Right atrium auricular region (tissue), 2 donors: ENCODE measurements around the gene NMRK2. TPM values are rescaled to one million over a fixed set of nuclear protein-coding genes. Genes with fewer than 3 reads are reported as not detected.
A peak's percentile ranks its signal among the peaks of the same experiment; 100 is the strongest.
"Not testable (repeated sequence)": the region's sequence is repeated elsewhere in the genome, so short reads cannot be mapped to it uniquely, and the experiment has no call there.

Source experiments
- DNase-seq: peaks from one replicate; pipeline ENCODE4 v3.0.0-alpha.2; 2019; ENCODE audit warnings: low spot score
- H3K27ac ChIP-seq, 2 donors: fragments of 200-600 bp; sonication (generic); 1 replicate in 1 of 2; 2 replicates in 1 of 2; pipeline ENCODE4 v1.5.1; 2016 to 2019
- H3K27me3 ChIP-seq, 2 donors: fragments of 200-600 bp; sonication (generic); one replicate each; pipeline versions ENCODE4 v1.5.1 to v1.6.0; 2017 to 2019
- H3K36me3 ChIP-seq: fragments of 200-600 bp; sonication (generic); one replicate; pipeline ENCODE4 v1.5.1; 2016
- H3K4me1 ChIP-seq, 2 donors: fragments of 200-600 bp; sonication (generic); one replicate each; pipeline versions ENCODE4 v1.5.1 to v1.6.0; 2017 to 2019
- H3K4me3 ChIP-seq, 2 donors: fragments of 200-600 bp; sonication (generic); 1 replicate in 1 of 2; 2 replicates in 1 of 2; pipeline ENCODE4 v1.5.1; 2017 to 2019; ENCODE audit warnings: mild to moderate bottlenecking in 1 of 2, moderate library complexity in 1 of 2
- H3K9me3 ChIP-seq, 2 donors: fragments of 200-600 bp; sonication (generic); one replicate each; pipeline ENCODE4 v1.5.1; 2019
- total RNA-seq, 2 donors: library from RNA; depleted of rRNA; stranded (reverse); fragments of >200 nt; gene quantifications; one replicate each; pipeline ENCODE4 v1.1.0, GENCODE V29; 2016
- TF ChIP-seq, protein P1 (sequence below), 2 donors: fragments of 200-600 bp; sonication (generic); IDR thresholded peaks; one replicate each; pipeline ENCODE4 v1.5.1; 2019; ENCODE audit warnings: antibody characterized with exemption in 2 of 2

NMRK2 gene
- total RNA-seq, 2 donors from 2014 or later = 1,342 to 2,195 TPM

DNA sequence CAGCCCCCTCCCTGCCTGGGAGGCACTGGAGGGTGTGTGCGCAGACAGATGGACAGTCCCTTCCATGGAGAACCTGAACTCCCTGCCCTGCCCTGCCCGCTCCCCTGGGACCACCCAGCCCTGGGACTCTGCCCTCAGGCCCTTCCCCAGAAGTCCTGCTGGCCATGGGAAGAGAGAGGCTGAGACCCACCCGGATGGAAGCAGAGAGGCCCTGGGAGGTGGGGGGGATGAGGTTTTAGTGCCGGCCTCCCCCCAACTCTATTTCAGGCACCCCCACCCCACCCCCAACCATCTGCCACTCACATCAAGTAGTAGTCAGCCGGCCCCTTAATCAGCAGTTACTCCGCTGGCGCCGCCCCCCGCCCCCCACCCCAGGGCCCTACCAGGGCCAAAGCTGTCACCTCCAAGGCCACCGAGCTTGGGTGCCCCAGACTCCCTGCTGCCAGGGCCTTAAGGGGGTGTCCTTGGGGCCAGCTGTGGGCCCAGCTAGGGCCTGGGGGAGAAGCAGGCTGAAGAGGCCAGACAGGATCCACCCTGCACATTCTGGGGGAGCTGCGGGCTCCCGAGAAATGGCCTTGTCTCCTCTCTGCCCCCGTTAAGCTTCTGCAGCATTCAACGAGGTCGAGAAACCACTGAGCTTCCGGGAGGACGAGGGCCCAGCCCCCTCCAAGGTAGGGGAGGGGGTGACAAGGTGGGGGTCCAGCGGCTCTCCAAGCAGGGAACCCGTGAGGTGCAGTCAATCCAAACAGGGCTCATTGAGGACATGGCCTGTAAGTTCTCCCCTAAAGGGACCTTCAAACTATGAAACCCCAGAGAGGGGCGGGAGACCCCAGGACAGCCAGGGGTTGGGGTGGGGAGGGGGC is 17.4 kb downstream of the NMRK2 start:
- no peak for DNase-seq
- H3K4me3 ChIP-seq = peak overlapping the region; percentile 42 to 49
- H3K27ac ChIP-seq = peak overlapping the region; percentile 88 to 98
- H3K27me3 ChIP-seq = no peaks in the 10 kb centered on the region
- peaks cover 0 to 42% of the 10 kb centered on the region in 2 donors for H3K4me1 ChIP-seq
- no peaks in the 10 kb centered on the region for H3K9me3 ChIP-seq
- TF ChIP-seq, protein P1, sequence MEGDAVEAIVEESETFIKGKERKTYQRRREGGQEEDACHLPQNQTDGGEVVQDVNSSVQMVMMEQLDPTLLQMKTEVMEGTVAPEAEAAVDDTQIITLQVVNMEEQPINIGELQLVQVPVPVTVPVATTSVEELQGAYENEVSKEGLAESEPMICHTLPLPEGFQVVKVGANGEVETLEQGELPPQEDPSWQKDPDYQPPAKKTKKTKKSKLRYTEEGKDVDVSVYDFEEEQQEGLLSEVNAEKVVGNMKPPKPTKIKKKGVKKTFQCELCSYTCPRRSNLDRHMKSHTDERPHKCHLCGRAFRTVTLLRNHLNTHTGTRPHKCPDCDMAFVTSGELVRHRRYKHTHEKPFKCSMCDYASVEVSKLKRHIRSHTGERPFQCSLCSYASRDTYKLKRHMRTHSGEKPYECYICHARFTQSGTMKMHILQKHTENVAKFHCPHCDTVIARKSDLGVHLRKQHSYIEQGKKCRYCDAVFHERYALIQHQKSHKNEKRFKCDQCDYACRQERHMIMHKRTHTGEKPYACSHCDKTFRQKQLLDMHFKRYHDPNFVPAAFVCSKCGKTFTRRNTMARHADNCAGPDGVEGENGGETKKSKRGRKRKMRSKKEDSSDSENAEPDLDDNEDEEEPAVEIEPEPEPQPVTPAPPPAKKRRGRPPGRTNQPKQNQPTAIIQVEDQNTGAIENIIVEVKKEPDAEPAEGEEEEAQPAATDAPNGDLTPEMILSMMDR (IDR thresholded peaks at IDR 0.05) = no peak
- peaks cover 14% of the 10 kb centered on the region for H3K36me3 ChIP-seq

DNA sequence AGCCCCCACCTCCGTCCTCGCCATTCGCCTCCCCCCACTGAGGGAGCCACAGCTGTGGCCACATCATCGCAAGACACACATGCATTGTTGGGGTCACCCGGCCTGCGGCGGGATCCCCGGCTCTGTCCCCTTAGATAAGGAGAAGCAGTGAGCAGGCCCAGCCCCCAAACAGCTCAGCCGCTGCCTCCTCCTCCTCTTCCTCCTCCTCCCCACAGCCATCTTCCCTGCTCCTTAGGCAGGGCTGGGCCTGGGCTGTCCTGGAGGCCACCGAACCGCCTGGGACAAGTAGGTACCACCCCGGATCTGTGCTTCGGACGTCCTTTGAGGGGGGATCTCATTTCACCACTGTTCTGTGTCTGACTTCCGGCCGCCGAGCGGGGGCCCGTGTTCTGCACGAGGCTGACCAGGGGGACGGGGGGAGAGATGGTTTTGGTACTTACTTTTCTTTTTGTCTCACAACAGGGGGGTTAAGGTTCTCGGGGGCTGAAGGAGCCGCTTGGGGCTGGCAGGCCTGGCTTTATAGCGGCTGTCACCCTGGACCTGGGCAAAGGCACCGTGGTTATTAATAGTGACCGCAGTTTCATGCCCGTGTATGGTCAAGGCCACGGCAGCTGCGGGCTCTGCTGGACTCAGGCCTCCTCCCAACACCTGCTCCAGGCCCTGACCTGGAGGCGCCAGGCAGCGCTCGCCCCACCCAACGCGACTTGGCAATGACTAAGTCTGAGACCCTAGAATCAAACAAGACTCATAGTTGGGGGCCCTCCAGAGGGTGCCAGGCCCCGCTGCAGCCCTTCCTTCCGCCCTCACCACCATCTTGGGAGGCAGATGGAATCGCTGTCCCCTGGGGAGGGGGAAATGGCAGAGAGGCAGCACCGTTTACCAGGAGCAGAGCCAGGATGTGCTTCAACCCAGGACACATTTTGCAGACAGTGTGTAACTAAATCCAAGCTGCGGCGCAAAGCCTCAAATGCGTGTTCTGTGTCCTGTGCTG is 18.3 kb downstream of the NMRK2 start:
- Histone ChIP-seq H3K9me3 (no peaks in the 10 kb centered on the region), H3K4me1 (peaks cover 0 to 42% of the 10 kb centered on the region in 2 donors), H3K27me3 (no peaks in the 10 kb centered on the region), H3K36me3 (peaks cover 12% of the 10 kb centered on the region), H3K4me3 (peak overlapping the region; percentile 42 to 49), H3K27ac (peak overlapping the region; percentile 88 to 98)
- TF ChIP-seq, protein P1 (IDR thresholded peaks at IDR 0.05) = no peak
- DNase-seq = no peak

DNA sequence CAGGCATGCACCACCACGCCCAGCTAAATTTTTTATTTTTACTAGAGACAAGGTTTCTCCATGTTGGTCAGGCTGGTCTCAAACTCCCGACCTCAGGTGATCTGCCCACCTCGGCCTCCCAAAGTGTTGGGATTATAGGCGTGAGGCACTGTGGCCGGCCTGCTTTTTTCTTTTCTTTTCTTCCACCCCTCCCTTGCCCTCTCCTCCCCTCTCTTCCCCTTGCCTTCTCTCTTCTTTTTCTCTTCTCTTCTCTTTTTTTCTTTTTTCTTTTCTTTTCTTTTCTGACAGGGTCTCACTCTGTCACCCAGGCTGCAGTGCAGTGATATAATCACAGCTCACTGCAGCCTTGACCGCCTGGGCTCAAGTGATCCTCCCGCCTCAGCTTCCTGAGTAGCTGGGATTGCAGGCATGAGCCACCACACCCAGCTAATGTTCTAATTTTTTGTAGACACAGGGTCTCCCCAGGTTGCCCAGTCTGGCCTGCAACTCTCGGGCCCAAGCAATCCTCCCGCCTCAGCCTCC is 19.9 kb downstream of the NMRK2 start:
- H3K27me3 ChIP-seq, H3K4me3 ChIP-seq, DNase-seq, H3K9me3 ChIP-seq: not testable (repeated sequence)
- Histone ChIP-seq H3K27ac (peak overlapping the region; percentile 88 to 98), H3K36me3 (peaks cover 20% of the 10 kb centered on the region), H3K4me1 (peaks cover 0 to 42% of the 10 kb centered on the region in 2 donors)

DNA sequence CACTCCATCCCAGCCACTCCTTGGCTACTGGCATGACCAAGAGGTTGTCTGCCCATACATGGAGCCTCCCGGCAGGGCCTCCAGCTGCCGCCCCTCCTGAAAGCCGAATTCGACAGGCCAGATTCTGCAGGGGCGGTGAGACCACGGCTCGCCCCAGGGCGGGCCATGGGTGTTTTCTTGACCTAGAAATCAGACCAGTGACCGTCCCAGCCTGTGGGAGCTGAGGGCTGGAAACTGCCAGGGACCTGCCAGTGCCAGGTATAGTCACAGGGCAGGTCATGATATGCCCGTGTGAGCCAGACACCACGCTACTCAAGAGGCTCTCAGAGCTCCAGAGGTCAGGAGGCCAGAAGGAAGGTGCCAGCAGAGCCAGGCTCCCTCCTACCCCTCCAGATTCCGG is 21.2 kb downstream of the NMRK2 start:
- H3K27ac ChIP-seq = peak overlapping the region; percentile 88 to 98
- TF ChIP-seq, protein P1 (IDR thresholded peaks at IDR 0.05) = no peak
- H3K27me3 ChIP-seq = no peaks in the 10 kb centered on the region
- H3K4me3 ChIP-seq = no peak overlapping the region
- peaks cover 33% of the 10 kb centered on the region for H3K36me3 ChIP-seq
- peaks cover 0 to 42% of the 10 kb centered on the region in 2 donors for H3K4me1 ChIP-seq
- no peak for DNase-seq
- no peaks in the 10 kb centered on the region for H3K9me3 ChIP-seq

DNA sequence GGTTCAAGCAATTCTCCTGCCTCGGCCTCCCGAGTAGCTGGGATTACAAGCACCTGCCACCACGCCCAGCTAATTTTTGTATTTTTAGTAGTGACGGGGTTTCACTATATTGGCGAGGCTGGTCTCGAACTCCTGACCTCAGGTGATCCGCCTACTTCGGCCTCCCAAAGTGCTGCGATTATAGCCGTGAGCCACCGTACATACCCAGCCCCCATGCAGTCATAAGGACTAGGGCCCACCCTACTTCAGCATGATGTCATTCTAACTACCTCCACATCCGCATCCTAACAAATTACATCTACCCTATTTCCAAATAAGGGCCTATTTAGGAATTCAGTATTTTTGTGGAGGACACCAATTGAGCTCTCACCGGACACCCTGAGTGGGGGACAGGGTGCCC is 22.4 kb downstream of the NMRK2 start:
- H3K4me1 ChIP-seq = peaks cover 0 to 38% of the 10 kb centered on the region in 2 donors
- not testable (repeated sequence) for H3K4me3 ChIP-seq, DNase-seq, H3K9me3 ChIP-seq, H3K27me3 ChIP-seq
- H3K27ac ChIP-seq = peak overlapping the region; percentile 88 to 98
- peaks cover 44% of the 10 kb centered on the region for H3K36me3 ChIP-seq

DNA sequence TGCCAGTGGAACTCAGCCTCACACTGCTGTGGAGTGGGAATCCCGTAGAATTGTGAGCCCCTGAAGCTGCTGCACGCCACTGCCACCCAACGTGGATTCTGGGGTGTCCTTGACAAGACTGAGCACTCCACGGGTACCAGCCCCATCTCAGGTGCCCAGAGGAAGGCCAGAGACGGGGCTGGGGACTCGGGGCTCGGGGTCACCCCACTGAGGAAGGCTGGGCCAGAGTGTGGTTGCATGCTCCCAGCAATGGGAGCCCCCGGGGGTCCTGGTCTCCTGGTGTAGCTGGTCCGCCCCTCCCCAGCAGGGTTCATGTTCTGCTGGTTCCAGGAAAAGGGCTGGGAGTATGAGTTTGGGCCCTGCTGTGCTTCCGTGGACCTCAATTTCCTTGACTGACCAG is 22.8 kb downstream of the NMRK2 start:
- no peak for DNase-seq

More for the DNA sequence above, 22.8 kb downstream of the NMRK2 start:
- TF ChIP-seq, protein P1 (IDR thresholded peaks at IDR 0.05) = no peak
- H3K9me3 ChIP-seq = no peaks in the 10 kb centered on the region
- H3K27ac ChIP-seq = peak overlapping the region; percentile 88 to 98
- H3K36me3 ChIP-seq = peaks cover 49% of the 10 kb centered on the region
- H3K4me1 ChIP-seq = peaks cover 0 to 35% of the 10 kb centered on the region in 2 donors
- no peaks in the 10 kb centered on the region for H3K27me3 ChIP-seq
- no peak overlapping the region for H3K4me3 ChIP-seq
